Stimulated activated CD4-positive, alpha-beta T cell treated with anti-CD3 and anti-CD28 coated beads, Interleukin-2, amount 100 ng/mL, for 4 hours (primary cell): ENCODE results near the gene XRCC4.
"Not testable (repeated sequence)": the region's sequence is repeated elsewhere in the genome, so short reads cannot be mapped to it uniquely, and the experiment has no call there.

ENCODE experiments used
- DNase-seq: peaks from one replicate; pipeline ENCODE4 v3.0.0-alpha.2; 2020; ENCODE audit warnings: low read depth

XRCC4 gene

DNA sequence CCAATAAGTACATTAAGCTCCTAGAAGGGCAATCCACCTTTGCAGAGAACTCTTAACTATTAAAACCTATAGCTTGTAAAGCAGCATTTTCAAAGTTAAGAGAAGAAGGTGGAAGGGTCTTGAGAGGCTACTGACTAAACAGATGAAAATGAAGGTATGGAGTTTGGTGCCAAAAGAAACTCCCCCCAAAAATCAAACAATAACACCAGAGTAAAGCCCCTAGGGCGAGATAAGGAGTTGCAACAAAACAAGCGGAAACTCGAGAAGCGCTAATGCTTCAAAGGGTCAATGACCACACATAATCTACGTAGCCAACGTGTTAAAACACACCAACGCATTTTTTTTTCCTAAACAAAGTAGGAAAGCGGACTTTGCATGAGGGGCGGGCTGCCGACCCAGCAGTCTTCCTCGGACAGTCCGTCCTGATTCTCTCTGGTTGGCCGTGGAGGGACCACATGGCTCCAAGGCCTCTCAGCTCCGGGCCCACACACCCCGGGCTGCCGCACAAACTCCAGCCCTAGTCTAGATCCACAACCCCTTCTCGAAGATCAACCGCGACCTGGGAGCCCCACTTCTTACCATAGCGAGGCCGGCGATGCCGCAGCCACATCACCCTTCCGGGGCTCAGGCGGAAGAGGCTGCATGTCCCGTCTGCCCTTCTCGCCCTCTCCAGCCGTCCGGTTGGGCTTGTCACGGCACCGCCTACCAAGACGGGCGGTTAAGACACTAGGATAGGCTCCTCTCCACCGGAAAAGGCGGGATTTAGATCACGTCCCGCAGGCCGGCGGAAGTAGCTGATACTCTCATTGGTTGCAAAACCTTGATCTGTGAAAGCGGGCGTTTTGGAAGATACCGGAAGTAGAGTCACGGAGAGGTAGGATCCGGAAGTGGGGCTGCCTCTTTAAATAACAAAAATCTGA, at the start of gene XRCC4, which contains the start of gene TMEM167A:
TSS of gene XRCC4 (plus strand) at position 806 of the 920 bp plus-strand sequence. CDS start 27,373 bp downstream, outside the sequence.
TSS of gene TMEM167A (minus strand) at position 653 of the 920 bp plus-strand sequence. CDS start at position 582, 71 bp downstream.
- peak; percentile 92 for DNase-seq

- DNase-seq, result no peak
Observed at GRCh38 chr5:83029912-83030311, 47.4 kb upstream of the XRCC4 start.

- no peak for DNase-seq
Observed at GRCh38 chr5:83031381-83031780, 46.0 kb upstream of the XRCC4 start.

DNA sequence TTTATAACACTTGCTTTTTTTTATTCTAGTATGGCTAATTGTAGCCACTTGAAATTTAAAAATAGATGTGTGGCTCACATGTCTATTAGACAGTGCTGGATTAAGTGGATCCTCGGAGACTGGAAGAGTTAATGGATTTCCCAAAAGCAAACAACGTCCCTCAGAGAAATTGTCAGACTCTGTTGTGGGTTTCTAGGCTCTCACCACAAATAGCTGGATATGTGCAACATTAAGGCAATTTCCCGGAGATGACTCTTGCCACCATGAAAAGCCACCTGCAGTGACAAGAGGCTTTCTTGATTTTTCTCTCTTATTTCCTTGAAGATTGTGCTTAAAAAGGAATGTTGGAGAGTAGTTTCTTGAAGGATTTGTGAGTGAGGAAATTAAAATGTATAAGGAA, 43.3 kb upstream of the XRCC4 start:
- no peak for DNase-seq

DNA sequence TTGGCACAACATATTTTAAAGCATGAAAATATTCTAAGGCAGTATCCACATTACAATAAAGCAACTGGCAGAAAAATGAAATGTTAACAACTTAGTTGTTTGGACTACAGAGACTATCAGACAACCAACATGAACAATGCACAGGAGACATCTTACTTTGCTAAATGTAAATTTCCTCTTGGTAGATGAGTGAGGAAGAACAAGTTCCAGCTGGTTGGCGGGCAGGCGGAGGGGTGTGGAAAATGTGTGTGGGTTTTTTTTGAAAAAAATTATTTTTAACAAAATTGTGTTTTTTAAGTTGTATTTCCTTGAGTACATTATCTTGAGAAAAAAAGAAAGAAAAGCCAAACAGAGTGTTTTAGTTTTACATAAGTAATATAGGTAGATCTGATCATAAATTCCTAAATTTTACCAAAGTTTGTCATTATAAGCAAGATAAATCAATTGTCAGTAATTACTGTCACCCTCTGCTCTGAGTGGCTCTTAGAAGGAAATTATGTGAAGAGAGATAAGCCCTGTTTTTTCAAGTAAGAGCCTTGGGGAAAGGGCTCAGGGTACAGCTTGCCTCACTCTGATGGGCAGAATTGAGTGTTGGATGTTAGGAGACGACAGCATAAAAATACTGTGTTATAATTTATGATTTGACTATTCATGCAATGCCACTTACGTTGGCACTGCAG, 42.7 kb upstream of the XRCC4 start:
- DNase-seq, result no peak

- DNase-seq, result no peak
Observed at GRCh38 chr5:83035373-83036100, 41.8 kb upstream of the XRCC4 start.

- no peak for DNase-seq
Observed at GRCh38 chr5:83036991-83037575, 40.3 kb upstream of the XRCC4 start.

GRCh38 chr5:83038924-83039323, 38.4 kb upstream of the XRCC4 start:
- DNase-seq, result no peak

DNA sequence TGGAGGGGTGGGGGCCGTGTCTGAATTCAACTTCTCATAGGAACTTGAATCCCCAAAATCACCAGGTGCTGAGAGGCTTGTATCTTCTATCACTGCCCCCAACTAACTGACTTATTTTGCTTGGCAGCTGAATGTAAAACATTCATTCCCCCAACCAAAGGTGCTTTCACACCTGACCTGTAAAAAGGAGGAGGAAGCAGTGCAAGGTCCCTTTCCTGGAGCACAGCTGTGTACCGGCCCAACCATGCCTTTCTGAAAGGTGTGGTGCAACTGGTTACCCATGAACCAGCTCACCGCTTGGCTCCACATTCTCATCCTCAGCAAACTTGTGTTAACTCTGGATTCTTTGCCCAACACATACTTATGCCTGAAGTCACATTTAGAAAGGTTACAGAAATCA, 34.8 kb upstream of the XRCC4 start:
- DNase-seq, result no peak

- DNase-seq, result no peak
Observed at GRCh38 chr5:83044926-83045325, 32.4 kb upstream of the XRCC4 start.

GRCh38 chr5:83048277-83048676, 29.1 kb upstream of the XRCC4 start:
- no peak for DNase-seq

DNA sequence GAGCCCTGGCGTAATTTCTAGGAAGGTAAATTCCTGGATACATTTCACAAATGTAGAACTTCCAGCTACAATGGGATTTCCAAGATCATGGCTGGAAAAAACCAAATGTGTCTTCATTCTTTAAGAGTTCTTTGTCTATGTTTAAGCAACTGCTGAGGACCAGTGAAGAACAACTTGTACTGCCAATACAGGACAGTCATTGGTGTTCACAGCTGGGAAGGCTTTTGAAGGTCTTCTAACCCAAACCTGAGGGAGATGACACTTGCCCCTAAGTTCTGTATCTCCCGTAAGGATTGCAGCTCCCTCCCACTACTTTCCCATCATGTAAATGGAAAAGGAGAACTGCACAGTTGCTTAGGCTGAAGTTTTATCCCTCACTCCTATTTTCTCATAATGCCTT, 28.5 kb upstream of the XRCC4 start:
- DNase-seq, result no peak

DNA sequence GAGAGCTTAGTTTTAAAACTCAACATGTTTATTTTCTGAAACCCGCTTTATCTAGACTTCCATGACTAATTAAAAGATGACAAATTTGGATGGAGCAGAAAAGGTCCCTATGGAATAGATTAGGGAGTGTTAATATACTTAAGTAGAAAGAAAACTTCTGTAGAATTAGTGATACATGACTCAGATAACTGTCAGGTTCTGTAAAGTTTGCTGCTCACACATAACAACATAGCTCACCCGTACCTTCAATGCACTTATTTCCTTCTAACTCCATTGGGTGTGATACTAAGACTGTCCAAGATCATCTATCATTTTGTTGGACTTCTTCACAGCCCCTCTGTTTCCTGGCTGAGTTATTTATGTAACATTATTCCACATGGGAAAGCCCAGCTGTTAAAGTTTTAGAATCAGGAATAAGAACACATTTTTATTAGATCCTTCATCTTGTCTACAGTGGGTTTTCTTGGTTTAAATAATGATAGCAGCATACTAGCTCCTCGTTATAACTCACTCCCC, 27.9 kb upstream of the XRCC4 start:
- no peak for DNase-seq

- DNase-seq, result no peak
Observed at GRCh38 chr5:83050723-83051340, 26.5 kb upstream of the XRCC4 start.

GRCh38 chr5:83055166-83055565, 22.2 kb upstream of the XRCC4 start:
- DNase-seq, result no peak

- no peak for DNase-seq
Observed at GRCh38 chr5:83058726-83059125, 18.6 kb upstream of the XRCC4 start.

- no peak for DNase-seq
Observed at GRCh38 chr5:83059341-83059740, 18.0 kb upstream of the XRCC4 start.

GRCh38 chr5:83066548-83067110, 10.7 kb upstream of the XRCC4 start:
- no peak for DNase-seq

DNA sequence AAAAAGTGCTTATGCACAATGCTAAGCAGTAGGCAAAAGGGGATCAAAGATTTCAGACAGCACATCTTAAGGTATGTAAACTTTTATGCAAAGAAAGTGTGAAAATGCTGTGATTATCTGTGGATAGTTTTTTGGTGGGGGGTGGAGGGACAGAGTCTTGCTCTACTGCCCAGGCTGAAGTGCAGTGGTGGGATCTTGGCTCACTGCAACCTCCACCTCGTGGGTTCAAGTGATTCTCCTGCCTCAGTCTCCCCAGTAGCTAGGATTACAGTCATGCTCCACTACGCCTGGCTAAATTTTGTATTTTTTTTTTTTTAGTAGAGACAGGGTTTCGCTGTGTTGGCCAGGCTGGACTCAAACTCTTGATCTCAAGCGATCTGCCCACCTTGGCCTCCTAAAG, 10.0 kb upstream of the XRCC4 start:
- DNase-seq, result not testable (repeated sequence)

DNA sequence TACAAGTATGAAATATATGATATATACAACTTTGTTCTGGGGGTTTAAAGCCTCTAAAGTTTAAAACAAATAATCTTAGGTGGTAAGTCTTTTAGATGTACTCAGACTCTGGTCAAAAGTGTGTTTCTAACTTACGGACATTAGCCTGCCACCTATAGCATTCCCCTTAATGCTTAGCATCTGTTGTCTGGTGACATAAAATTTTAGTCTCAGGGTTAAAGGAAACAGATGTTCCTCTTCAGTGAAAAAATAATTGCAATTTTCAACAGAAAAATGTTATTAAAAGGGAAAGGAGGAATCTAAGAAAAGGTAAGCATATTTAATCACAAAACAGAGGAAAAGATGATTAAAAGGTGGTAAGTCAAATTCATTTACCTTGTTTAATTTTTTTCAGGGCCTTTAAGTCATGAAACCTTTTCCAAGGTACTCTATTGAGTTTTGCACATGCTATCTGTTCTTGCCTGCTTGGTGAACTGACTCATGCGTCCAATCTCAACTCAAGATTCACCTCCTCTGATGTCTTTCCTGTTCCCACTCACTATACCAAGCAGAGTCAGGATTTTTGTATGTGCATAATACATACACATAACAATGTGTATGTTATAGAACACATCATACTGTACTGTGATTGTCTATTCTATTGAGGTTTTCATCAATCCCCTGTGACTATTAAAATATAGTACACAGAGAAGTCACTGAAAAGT, 8.1 kb upstream of the XRCC4 start:
- DNase-seq, result no peak
